ENCODE data around the gene CCDC83.
"Not testable (repeated sequence)": the region's sequence is repeated elsewhere in the genome, so short reads cannot be mapped to it uniquely, and the experiment has no call there.

The CCDC83 gene

DNA sequence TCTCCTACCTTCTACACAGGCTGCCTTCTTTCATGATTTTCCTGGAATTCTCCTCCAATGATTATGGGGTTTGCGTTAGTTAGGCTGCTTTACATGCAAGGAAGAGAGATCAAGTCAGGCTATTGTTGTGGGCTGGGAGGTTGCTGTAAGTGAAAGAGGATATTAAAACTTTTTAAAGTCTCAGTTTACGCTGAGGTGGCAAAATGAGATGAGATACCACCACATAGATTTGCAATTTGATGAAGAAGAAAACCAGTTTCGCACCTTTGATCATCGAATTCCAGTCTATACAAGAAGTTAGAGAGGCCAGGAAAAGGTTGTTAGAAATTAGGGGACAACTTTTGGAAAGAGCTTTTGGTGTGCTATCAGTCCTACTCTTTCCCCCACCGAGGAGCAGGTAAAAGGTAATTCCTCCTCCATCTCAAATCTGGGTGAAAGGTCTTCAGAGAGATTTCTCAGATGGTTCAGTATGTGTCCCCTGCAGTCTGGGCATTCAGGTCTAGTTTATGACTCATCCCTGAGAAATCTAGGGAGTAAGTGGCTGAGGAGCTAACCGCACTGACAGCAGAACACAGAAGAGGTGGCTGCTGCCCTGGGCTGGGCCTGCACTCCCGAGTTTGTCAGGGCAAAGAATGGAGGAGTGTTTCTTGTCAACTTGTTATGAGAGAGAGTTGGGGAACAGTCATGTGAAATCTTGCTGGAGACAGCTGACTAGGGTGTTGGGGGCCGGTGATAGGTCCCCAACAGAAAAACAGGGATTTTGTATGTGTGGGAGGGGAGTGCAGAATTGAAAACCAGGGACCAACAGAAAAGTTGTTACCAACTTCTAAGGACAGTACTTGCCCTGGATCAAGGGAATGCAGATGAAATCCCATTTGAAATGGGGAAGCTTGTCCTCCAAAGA lies 34.7 kb downstream of the CCDC83 start:
- no peak for DNase-seq

DNA sequence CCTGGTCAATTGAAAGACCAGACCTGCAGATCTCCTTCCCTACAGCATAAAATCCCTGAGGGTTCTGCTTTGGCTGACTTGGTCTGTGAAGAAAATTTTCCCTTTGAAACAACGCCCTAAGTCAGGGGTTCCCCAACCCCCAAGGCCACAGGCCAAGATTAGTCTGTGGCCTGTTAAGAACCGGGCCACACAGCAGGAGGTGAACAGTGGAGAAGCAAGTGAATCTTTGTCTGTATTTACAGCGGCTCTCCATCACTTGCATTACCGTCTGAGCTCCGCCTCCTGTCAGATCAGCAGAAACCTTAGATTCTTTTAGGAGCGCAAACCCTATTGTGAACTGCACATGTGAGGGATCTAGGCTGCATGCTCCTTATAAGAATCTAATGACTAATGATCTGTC lies 38.2 kb downstream of the CCDC83 start:
- no peak for DNase-seq

DNA sequence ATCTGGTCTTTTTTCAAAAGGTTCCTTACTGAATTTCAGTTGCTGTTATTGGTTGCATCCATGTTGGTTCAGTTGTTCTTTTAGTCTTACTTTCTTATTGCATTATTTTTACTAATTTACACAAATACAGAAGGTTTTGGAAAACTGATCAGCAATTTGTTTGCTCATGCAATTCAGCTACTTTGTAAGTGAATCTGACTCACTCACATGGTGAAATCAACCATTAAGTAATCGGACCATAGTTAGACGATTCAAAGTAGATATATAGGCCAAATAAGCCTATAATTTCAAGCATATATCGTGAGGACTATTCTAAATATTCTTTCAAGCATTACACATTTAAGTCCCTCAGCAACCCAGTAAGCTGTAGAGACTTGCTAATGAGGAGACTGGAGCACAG lies 41.7 kb downstream of the CCDC83 start:
- DNase-seq = no peak

DNA sequence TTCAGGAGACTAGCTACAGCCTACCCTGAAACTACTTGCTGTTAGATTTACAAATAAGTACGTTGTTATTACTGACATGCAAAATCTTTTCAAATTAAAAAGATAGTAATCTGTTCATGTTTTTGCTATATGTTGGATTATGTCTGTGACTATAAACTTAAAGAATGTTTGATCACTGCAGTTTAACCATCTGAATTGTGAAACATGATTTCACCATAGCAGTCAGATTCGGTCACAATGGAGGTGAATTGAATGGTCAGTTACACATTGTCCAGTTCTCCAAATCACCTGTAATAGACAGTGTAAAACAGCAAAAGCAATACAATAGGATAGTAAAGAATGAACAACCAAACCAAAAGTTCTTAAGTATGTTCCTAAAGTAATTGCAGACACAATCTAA lies 43.3 kb downstream of the CCDC83 start:
- DNase-seq = no peak

DNA sequence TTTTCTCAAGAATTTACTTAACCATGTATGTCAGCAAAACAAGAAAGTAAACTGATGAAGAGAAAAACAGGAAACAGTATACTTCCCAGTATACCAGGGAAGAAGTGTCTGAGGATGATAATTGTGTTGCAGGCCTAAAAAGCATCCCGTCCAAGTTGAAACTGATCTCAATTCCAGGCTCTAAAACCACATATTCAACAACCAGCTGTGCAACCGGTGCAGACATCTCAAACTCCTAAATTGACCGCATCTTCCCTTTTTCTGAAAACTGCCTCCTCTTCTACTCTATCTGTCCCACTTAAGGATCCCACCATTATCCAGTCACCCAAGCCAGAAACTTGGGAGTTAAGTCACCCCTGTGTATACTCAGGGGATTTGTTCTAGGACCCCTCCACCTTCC lies 47.2 kb downstream of the CCDC83 start:
- DNase-seq = no peak

DNA sequence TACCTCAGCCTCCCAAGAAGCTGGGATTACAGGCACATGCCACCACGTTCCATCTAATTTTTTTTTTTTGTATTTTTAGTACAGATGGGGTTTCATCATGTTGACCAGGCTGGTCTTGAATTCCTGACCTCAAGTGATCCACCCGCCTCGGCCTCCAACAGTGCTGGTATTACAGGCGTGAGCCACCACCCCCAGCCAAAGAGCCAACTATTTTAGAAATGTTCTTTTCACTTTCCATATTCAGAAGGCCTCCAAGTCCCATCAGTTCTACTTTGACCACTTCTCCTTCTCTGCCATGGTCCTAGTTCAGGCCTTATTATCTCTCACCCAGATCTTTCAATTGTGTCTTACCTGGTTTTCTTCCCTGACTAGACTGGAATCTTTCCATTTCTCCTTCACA lies 48.2 kb downstream of the CCDC83 start:
- no peak for DNase-seq

DNA sequence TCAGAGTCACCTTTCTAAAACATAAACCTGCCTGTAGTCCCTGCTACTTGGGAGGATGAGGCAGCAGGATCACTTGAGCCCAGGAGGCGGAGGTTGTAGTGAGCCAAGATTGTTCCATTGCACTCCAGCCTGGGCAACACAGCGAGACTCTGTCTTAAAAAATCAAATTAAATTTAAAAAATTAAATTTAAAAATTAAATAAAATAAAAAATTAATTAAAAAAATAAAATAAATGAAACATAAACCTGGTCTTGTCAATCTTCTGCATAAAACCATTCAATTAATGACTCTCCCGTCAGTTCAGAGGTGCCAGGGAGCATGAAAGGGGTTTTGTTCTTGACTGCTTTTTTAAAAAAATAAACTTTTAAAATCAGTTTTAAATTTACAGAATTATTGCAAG lies 48.6 kb downstream of the CCDC83 start:
- DNase-seq = no peak

DNA sequence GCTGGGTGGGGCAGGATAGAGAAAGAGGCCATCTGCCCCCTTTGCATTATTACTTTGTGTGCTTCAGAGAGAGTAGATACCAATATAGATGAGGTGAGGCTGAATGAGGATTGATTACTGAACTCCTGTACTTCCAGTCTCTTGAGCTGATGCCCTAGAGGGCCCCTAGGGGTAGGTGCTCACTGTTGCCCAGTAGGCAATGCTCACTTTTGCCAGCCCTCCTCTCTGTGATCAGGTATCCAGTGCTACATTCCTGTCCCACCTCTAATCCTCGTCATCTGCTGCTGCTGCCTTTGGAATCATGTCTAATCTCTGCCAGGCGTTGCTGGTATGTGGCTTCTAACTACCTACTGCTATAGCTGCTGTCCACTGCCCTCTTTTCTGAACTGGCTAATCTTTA lies 57.2 kb downstream of the CCDC83 start:
- DNase-seq = no peak

DNA sequence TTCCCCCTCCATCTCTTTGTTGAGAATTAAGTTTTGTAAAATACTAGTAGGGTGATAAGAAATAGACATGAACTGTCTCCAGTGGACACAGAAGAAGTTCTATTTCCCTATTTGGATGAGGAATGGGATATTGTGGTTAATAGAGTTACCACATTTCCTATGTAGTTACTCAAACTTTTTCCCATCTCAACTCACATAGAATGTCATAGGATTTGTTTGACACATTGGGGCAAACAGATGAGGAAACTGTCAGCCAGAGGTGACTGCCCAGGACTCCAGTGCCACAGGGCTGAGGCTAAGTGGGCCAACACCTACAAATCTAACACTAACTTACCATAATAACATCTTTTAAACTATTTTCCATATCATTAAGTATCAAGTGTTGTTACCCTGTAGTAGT lies 58.3 kb downstream of the CCDC83 start:
- DNase-seq = no peak

DNA sequence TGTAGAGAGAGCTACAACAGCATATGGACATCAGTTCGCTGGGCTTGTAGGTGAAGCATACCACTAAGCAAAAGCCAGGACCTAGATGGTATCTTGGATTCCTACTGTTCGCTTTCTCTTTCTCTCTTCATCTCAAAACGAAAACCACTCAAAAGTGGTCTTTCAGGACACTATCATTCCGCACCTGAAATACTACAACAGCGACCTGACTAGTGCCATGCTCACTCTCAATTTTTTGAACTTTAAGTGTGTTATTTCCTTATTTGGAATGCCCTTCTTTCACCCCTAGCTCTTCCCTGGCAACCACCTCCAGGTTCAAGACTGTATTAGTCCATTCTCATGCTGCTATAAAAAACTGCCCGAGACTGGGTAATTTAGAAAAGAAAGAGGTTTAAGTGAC lies 59.2 kb downstream of the CCDC83 start:
- no peak for DNase-seq

DNA sequence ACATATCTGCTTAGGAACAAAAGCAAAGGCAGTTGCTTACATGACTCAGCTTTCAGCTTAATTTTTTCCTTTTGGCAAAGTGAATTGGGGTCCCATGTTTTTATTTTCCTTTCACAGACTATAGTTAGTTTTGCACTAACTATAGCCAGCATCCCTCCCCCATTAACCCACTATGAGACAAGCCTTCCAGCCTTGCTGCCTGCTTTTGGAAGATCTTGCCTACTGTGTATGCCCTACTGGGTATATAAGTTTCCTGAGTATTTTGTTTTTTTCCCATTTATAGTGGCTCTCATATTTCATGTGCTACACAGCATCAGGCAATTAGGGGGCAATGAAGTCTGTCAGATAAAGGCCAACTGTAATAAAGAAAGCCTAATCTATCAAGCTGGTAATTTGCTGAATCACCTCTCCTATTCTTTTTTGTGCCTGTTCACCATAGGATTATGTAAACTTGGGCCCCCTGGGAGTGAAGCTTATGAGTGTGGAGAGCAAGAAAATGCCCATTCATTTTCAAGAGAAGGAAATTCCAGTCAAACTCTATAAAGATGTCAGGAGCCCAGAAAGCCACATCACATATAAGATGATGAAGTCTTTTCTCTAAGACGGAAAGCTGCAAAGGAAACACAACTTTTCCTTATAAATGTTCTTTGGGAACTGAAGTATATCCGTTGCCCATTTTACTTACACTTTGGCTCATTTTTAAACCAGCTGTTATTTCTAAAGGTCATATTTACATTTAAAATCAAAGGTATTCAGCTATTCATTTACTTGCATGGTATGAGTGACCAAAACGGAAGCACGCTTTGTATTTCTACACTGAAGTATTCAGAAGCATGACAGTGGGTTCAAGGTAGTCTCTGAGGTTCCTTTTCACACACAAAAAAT lies 64.0 kb downstream of the CCDC83 start:
- no peak for DNase-seq

DNA sequence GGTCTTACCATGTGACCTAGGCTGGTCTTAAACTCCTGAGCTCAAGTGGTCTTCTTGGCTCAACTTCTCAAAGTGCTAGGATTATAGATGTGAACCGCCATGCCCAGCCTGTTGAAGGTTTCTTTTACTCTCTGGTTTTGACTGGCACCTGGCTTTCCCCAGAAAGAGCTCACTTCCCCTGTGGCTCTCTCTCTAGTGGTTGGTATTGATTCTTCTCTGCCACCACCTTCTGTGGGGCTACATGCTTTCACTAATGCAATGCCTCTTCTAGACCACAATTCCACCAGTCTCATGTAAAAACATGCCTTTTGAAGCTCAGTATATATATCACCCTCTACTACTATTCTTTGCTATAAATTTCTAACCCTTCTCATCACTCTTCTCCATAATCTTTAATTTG lies 67.2 kb downstream of the CCDC83 start:
- no peak for DNase-seq

DNA sequence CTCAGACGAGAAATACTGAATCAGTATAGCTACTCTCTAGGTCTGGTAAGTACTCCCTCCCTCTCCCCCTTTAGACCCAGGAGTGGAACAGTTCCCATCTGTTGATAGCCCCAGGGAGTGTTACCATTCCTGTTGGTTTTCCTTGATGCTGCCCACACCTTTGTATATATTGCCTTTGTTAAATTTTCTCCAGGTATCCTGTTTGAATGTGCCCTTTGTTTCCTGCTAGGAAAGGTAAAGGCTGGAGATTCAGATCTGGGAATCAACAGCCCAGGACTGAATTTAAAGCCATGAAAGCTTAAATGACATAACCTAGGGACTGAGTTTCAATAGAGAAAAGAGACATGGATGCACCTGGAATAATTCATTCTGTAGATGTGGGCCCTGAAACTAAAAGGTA lies 68.3 kb downstream of the CCDC83 start:
- DNase-seq = no peak

DNA sequence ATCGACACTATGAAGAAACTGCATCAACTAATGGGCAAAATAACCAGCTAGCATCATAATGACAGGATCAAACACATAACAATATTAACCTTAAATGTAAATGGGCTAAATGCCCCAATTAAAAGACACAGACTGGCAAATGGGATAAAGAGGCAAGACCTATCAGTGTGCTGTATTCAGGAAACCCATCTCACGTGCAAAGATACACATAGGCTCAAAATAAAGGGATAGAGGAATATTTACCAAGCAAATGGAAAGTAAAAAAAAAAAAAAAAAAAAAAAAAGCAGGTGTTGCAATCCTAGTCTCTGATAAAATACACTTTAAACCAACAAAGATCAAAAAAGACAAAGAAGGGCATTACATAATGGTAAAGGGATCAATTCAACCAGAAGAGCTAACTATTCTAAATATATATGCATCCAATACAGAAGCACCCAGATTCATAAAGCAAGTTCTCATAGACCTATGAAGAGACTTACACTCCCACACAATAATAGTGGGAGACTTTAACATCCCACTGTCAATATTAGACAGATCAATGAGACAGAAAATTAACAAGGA lies 71.6 kb downstream of the CCDC83 start:
- DNase-seq = not testable (repeated sequence)

DNA sequence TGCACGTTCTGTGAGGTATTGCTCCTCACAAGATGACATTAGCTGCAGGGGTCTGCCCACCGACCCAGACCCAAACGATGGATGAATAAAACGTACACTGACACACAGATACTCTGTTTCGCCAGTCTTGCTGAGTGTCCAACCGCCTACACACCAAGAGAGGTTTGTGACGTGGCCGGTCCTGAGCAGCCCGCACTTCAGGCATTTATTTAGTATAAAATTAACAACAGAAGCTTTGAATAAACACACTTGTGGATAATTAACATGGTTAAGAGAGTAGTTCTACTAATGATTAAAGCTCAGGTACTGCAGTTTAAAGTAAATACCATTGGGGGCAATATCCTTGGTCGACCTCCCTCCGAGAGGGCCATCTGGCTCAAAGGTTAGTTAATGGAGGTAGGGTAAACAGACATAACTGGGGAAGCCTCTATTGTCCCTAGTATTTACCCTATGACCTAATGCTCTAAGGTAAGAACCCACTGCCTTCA lies 75.7 kb downstream of the CCDC83 start:
- DNase-seq = no peak

DNA sequence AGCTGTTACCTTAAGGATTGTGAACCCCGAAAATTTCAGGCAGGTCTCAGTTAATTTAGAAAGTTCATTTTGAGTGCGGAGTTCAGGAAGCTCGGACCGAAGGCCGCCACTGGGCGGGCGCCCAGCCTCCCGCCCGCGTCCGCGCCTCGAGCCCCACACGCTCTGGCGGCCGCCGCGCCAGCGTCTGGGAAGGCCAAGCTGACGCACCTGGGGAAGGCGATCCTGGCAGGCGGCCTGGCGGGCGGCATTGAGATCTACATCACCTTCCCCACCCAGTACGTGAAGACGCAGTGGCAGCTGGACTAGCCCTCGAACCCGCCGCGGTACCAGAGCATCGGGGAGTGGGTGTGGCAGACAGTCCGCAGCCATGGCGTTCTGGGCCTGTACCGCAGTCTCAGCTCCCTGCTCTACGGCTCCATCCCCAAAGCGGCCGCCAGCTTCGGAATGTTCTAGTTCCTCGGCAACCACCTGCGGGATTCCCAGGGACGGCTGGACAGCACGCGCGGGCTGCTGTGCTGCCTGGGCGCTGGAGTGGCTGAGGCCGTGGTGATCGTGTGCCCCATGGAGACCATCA lies 79.5 kb downstream of the CCDC83 start:
- no peak for DNase-seq

DNA sequence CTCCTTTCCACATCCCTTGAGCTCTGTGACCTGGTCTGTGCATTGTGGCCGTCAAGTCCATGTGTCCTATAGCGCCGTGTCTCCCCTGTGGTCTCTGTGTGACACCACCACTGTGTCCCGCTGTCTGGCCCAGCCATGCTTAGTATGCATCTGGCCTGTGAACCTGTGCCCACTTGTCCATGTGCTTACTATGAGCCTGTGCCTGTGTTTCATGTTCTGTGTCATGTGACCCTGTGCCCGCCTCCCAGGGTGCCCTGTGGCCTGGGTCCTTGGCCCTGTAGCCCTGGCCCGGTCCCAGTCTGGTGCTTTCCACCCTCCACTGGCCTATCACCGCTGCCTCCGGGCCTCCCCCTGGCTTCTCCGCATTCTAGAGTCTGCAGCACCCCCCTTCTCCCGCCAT lies 80.6 kb downstream of the CCDC83 start:
- DNase-seq = no peak

DNA sequence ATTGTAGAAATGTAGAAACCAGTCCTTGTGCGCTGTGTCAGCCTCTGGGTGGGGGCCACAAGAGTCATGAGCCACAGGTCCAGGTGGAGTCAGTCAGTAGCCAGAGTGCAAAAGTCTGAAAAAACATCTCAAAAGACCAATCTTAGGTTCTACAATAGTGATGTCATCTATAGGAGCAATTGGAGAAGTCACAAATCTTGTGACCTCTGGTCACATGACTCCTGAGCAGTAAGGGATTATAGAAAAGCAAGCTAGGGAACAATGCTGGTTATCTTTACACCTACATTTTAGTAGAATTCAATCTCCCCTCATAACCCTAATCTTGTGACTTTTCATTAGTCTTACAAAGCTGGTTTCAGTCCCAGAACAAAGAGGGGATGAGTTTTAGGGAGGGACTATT lies 82.7 kb downstream of the CCDC83 start:
- no peak for DNase-seq

DNA sequence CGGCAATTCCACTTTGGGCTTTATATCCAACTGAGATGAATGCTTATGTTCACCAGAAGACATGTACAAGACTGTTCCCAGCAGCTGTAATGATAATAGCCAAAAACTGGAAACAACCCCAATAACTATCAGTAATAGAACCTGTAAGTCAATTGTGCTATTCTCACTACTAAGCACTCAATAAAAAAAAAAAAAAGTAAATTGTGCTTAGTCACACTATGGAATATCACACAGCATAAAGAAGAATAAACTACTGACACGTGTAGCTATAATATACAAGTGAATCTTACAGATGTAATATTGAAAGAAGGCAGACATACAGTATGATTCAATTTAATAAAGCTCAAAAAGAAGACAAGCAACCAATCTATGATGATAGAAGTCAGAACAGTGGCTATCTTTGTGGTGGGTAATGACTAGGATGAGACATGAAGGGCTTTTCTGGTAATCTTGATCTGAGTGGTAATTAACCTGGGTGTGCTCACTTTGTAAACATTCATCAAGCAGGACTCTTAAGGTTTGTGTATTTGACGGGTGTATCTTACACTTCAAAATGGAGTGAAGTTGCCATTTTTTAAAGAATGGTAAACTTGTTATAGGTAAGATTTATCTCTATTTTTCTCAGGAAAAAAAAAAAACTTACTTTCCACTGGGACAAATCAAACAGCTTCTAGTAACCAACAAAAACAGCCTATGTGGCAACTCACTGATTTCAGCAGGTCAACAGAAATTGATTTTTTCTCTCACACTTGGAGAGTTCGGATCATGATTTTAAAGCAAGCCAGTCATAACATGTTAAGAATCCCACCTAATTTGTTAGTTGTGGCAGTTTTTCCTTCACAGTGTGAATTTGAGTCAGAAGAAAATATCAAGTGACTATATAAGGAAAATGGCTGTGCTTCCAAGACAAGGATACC lies 84.2 kb downstream of the CCDC83 start:
- no peak for DNase-seq

DNA sequence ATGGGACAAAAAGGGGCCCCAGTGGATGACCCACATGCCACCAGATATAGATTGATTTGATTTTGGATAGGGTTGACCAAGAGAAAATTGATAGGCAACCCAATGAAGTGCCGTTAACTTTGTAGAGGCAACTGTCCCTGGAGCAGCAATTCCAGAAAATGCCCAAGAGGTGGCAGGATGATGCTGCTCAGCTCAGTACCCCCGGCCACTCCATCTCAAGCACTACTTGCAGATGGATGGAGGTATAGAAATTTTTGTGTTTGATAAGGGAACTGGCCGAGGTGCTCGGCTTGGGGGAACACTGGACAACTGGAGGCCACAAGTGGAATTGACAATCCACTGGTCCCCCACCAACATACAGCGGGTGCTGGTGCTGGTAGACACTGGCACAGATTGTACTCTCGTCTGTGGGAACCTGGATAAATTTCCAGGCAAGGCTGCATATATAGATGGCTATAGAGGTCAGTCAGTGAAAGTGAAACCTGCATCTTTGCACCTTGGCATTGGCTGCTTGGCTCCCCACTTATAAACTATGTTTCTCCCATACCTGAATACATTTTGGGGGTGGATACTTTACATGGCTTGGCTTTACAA lies 86.3 kb downstream of the CCDC83 start:
- DNase-seq = no peak

DNA sequence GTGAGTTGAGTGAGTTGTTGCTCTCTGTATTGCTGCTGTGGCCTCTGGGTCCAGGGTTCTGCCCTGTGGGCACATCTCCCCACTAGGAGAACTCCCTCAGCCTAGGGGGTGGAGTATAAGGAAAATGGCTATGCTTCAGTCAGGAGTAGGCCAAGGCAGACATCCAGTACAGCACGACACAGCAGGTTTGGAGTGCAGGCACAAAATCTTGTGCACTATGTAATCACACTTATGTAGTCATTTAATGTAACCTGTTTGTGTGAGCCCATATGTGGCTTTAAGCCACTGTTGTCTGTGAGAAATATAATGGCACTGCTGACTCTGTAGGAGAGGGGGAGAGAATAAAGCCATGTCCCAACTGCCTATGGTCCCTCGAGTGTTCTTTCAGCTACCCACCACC lies 90.1 kb downstream of the CCDC83 start:
- DNase-seq = no peak

DNA sequence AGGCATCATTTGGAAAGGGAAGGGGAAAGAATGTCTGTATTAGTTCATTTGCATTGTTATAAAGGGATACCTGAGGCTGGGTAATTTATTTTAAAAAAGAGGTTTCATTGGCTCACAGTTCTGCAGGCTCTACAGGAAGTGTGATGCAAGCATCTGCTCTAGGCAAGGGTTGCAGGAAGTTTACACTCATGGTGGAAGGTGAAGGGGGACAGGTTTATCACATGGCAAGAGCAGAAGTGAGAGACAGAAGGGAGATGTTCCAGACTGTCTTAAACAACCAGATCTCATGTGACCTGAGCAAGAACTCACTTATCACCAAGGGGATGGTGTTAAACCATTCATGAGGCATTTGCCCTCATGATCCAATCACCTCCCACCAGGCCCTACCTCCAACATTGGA lies 90.6 kb downstream of the CCDC83 start:
- no peak for DNase-seq
